Endodermal cell (in vitro differentiated cells): ENCODE results near the gene CYP4B1. TPM values are rescaled to one million over a fixed set of nuclear protein-coding genes. Genes with fewer than 3 reads are reported as not detected.

Experiments used
- DNase-seq: peaks from one replicate; pipeline ENCODE4 v3.0.0-alpha.2; 2017
- H3K27ac ChIP-seq: 2 replicates; pipeline ENCODE4 v1.5.1; 2013; ENCODE audit warnings: mild to moderate bottlenecking, low read depth, low read length, moderate library complexity
- H3K27me3 ChIP-seq: 2 replicates; pipeline ENCODE4 v1.6.1; 2013; ENCODE audit warnings: mild to moderate bottlenecking, low read length, moderate library complexity; ENCODE audit not compliant: insufficient read depth, control insufficient read depth, poor library complexity, severe bottlenecking
- H3K36me3 ChIP-seq: 2 replicates; pipeline ENCODE4 v1.7.0; 2013; ENCODE audit warnings: mild to moderate bottlenecking, low read length, moderate library complexity; ENCODE audit not compliant: control insufficient read depth, insufficient read depth
- H3K4me1 ChIP-seq: one replicate; pipeline ENCODE4 v1.7.0; 2013; ENCODE audit warnings: low read length; ENCODE audit not compliant: control insufficient read depth, insufficient read depth
- H3K4me3 ChIP-seq: 2 replicates; pipeline ENCODE4 v1.5.1; 2013; ENCODE audit warnings: mild to moderate bottlenecking, low read length, moderate library complexity
- H3K9ac ChIP-seq: 2 replicates; pipeline ENCODE4 v1.6.1; 2013; ENCODE audit warnings: mild to moderate bottlenecking, low read length, moderate library complexity; ENCODE audit not compliant: poor library complexity, severe bottlenecking; ENCODE audit errors: extremely low read depth
- H3K9me3 ChIP-seq: 2 replicates; pipeline ENCODE4 v1.6.1; 2013; ENCODE audit warnings: mild to moderate bottlenecking, low read length, moderate library complexity; ENCODE audit not compliant: control insufficient read depth
- H3K27ac Mint-ChIP-seq: 2 replicates; pipeline ENCODE4 v1.8.0; 2020; ENCODE audit warnings: mixed read lengths
- H3K27me3 Mint-ChIP-seq: 2 replicates; pipeline ENCODE4 v1.8.0; 2021; ENCODE audit warnings: mild to moderate bottlenecking, mixed read lengths; ENCODE audit not compliant: insufficient read depth
- H3K36me3 Mint-ChIP-seq: 2 replicates; pipeline ENCODE4 v1.8.0; 2020; ENCODE audit warnings: low read depth, mixed read lengths
- H3K4me1 Mint-ChIP-seq: 2 replicates; pipeline ENCODE4 v1.8.0; 2020; ENCODE audit warnings: mixed read lengths
- H3K4me3 Mint-ChIP-seq: 2 replicates; pipeline ENCODE4 v1.8.0; 2020; ENCODE audit warnings: mild to moderate bottlenecking, moderate library complexity, mixed read lengths
- H3K9me3 Mint-ChIP-seq: 2 replicates; pipeline ENCODE4 v1.8.0; 2020; ENCODE audit warnings: mild to moderate bottlenecking, mixed read lengths
- CTCF ChIP-seq: fragments of 200-600 bp; sonication (generic); conservative IDR thresholded peaks from 2 replicates; pipeline ENCODE4 v1.5.0; 2021; ENCODE audit warnings: antibody characterized with exemption, mild to moderate bottlenecking
- WGBS, 2 experiments: methylation state at CpG; one replicate each; pipeline versions ENCODE4 v1.1.5 to v1.1.7; 2013; ENCODE audit warnings: missing lambda C conversion rate in 2 of 2, mixed read lengths in 1 of 2; ENCODE audit not compliant: insufficient coverage in 1 of 2, insufficient read length in 1 of 2; 5-methylcytosine and 5-hydroxymethylcytosine counted together
- total RNA-seq, 2 donors: library from RNA; stranded (reverse); fragmentation: NEBNext Ultra II Directional in 1 of 2; extraction: Animal tissue kit (Norgen Biotek cat#: 25700) in 1 of 2; gene quantifications; 2 replicates in 1 of 2; 3 replicates in 1 of 2; pipeline ENCODE4 v1.2.1, GENCODE V29; 2021

CYP4B1 gene
- total RNA-seq, 2 donors from 2014 or later = 0.92 to 2.0 TPM

- Histone ChIP-seq H3K4me3 (no peak overlapping the region), H3K36me3 (no peaks in the 10 kb centered on the region), H3K9me3 (no peaks in the 10 kb centered on the region), H3K9ac (no peak overlapping the region), H3K27ac (no peak overlapping the region), H3K4me1 (peaks cover 7% of the 10 kb centered on the region), H3K27me3 (peaks cover 9% of the 10 kb centered on the region)
- Mint-ChIP-seq H3K36me3 (no peaks in the 10 kb centered on the region), H3K27me3 (peaks cover 43% of the 10 kb centered on the region), H3K4me1 (peaks cover 4% of the 10 kb centered on the region), H3K4me3 (no peak overlapping the region), H3K27ac (no peak overlapping the region), H3K9me3 (no peaks in the 10 kb centered on the region)
- no peak for TF ChIP-seq CTCF
- 71 to 100% methylated on average over 2 to 4 of the region's 4 CpGs for WGBS, 2 experiments
- DNase-seq = no peak
Measured at GRCh38 chr1:46800742-46801141, 1.9 kb downstream of the CYP4B1 start.

- H3K9me3 Mint-ChIP-seq = no peaks in the 10 kb centered on the region
- H3K4me1 Mint-ChIP-seq = peaks cover 7% of the 10 kb centered on the region
- no peaks in the 10 kb centered on the region for H3K36me3 Mint-ChIP-seq
- no peak overlapping the region for H3K4me3 Mint-ChIP-seq
- no peak for TF ChIP-seq CTCF
- peaks cover 15% of the 10 kb centered on the region for H3K27me3 ChIP-seq
- no peak overlapping the region for H3K4me3 ChIP-seq
- no peak overlapping the region for H3K9ac ChIP-seq
- H3K27ac Mint-ChIP-seq = no peak overlapping the region
- H3K36me3 ChIP-seq = no peaks in the 10 kb centered on the region
- DNase-seq = no peak
- peaks cover 7% of the 10 kb centered on the region for H3K4me1 ChIP-seq
- H3K27ac ChIP-seq = no peak overlapping the region
- peaks cover 46% of the 10 kb centered on the region for H3K27me3 Mint-ChIP-seq
- 88 to 91% methylated on average over 2 to 5 of the region's 5 CpGs for WGBS, 2 experiments
- no peaks in the 10 kb centered on the region for H3K9me3 ChIP-seq
Measured at GRCh38 chr1:46801323-46802055, 2.6 kb downstream of the CYP4B1 start.

- H3K9me3 Mint-ChIP-seq = no peaks in the 10 kb centered on the region
- no peak for DNase-seq
- Histone ChIP-seq H3K4me3 (no peak overlapping the region), H3K9me3 (no peaks in the 10 kb centered on the region), H3K9ac (no peak overlapping the region), H3K36me3 (no peaks in the 10 kb centered on the region), H3K27ac (no peak overlapping the region), H3K27me3 (peaks cover 15% of the 10 kb centered on the region), H3K4me1 (peaks cover 7% of the 10 kb centered on the region)
- no peak overlapping the region for H3K27ac Mint-ChIP-seq
- WGBS, 2 experiments = 0% methylated on average over 1 of the region's 1 CpG; no CpG with 5 or more reads in 1 of the 2 experiments
- peaks cover 45% of the 10 kb centered on the region for H3K27me3 Mint-ChIP-seq
- no peak for TF ChIP-seq CTCF
- H3K36me3 Mint-ChIP-seq = no peaks in the 10 kb centered on the region
- peaks cover 7% of the 10 kb centered on the region for H3K4me1 Mint-ChIP-seq
- no peak overlapping the region for H3K4me3 Mint-ChIP-seq
Measured at GRCh38 chr1:46802081-46802480, 3.2 kb downstream of the CYP4B1 start.
